Stimulated activated CD8-positive, alpha-beta memory T cell treated with anti-CD3 and anti-CD28 coated beads, Interleukin-12 subunit alpha, Interleukin-12 subunit beta, amount 100 ng/mL, for 1 hour (primary cell): ENCODE measurements around the gene DOC2A.
"Not testable (repeated sequence)": the region's sequence is repeated elsewhere in the genome, so short reads cannot be mapped to it uniquely, and the experiment has no call there.

Source experiments
- DNase-seq: peaks from one replicate; pipeline ENCODE4 v3.0.0-alpha.2; 2020; ENCODE audit warnings: low read depth

Gene DOC2A

DNA sequence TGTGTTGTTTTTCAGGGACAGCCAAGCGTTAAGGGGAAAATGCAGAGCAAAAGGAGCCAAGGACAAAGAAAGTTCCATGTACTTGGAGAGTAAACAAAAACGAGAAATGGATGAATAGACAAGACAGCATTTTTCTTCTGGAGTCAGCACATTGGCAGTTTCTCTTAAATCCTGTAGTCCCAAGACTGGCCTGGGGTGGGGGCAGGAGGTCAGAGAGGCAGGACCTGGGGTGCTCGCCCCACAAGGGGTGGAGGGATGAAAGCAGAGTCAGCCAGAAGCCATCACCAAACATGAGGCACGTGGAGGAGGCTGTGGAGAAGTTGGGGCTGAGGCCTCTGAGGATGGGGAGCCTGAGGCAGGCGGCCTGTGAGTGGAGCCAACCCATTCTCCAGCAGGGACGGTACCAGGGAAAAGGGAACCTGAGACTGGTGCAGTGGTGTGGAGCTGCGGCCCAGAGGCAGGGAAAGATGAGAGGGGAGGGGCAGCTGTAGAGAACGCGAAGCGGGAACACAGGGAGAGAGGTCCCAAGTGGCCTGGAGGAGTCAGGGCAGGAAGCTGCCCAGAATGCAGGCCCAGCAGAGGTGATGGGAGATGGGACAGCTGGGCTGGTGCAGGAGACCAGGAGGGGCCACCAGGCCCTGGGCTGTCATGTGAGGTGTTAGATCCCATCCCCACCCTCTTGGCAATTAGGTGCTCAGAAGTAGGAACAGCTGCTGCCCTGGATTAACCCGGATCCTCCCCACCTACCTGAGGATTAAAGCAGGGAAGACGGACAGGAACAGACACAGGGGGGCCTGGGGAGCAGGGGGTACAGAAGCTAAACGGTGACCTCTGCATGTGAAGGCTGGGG, 17.0 kb upstream of the DOC2A start:
- DNase-seq, result no peak

DNA sequence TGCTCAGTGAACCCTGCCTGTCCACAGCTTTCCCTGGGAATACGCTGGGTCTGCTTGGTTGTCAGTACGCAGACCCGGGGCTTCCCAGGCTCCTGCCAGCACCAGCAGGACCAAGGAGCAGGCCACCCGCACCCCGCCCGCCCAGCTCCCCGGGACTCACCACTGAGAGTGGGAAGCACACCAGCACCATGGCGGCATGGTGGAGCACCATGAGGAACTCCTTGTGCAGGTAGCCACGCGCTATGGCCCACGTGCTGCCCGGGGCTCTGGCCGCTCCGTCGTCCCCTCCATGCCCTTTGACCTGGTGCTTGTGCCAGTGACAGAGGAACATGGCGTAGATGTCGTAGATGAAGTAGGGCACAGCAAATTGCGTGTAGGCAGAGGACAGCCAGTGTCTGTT, 15.6 kb upstream of the DOC2A start:
- no peak for DNase-seq

DNA sequence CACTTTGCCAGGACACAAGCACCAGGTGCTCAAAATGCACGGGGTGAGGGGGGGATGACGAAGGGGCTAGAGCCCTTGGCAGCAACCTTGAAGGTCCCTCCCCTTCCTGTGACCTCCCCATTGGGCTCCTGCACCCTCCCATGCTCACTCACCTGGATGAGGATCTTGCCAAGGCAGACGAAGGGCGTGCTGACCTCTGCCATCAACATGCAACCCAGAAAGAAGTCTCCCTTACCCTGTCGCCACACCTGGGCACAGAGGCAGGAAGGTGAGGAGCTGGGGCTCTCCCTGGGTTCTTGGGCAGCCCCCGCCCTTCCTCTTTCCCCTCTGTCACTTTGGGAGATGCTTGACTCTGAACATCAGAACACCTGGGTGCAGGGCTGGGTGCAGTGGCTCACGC, 14.7 kb upstream of the DOC2A start:
- no peak for DNase-seq

DNA sequence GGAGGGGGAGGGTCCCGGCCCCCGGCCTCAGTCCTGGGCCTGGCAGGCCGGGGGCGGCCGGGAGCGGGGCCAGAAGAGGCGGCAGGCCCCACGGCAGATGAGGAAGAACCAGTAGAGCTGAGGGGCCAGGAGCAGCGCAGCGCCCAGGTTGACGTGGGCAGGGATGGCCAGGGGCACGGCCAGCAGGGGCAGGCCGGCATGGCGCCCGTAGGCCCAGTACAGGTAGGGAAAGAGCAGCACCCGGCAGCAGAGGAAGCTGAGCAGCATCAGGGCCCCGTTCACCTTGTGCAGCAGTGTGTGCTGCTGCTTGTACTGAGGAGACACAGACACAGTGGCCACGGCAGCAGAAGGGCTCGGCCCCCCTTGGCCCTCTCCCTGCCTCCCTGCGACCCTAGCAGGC, 14.3 kb upstream of the DOC2A start:
- no peak for DNase-seq

DNA sequence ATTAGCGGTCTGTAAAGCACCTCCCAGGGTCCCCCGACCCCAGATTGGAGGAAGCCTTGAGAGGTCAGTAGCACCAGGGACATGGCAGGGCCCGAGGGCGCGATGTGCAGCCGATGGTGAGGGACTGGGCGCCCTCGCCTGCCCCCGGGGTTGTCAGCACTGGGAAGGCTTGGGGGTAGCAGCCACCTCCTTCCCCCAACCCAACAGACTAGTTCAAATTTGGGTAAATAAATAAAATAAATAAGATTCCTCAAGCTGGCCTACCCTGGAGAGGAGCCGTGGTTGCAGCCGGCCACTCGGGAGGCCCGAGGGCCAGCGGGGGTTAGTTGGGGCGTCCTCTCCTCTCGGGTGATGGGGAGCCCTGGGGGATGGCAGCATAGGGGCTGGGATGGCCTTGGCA, 13.6 kb upstream of the DOC2A start:
- no peak for DNase-seq

DNA sequence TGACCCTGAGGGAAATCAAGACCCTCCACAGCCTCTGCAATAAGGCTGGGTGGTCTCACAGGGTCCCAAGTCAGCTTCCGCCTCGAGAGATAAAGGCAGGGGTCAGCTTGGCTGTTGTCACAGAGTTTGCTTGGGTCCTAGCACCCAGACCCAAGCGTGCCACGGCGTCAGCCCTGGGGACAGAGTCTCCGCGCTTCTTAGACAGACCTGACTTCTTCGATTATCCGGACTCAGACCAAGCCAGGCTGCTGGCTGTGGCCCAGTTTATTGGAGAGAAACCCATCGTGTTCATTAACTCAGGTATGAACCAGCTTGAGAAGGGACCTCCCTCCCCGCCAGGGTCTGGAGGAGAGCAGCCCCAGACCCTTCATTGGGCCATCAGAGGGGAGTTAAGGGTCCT, 12.8 kb upstream of the DOC2A start:
- DNase-seq, result no peak

DNA sequence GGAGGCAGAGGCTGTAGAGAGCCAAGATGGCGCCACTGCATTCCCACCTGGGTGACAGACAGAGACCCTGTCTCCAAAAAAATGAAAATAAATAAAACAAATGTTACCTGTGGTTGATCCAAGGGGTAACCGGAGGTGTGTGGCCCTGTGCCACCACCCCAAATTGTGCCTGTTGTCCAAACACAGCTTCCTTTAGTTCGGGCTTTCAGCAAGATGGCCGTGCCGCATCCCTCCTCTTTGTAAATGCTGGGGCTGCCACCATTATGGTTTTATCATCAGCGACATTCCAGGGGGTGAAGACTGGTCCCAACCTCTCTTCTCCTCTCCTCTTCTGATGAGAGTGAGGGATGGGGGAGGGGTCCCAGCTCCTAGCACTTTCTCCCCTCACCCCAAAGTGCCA, 12.1 kb upstream of the DOC2A start, which contains the start of gene C16orf92:
TSS of gene C16orf92 (plus strand) at position 312 of the 400 bp plus-strand sequence. CDS start 143 bp downstream, outside the sequence.
- no peak for DNase-seq

DNA sequence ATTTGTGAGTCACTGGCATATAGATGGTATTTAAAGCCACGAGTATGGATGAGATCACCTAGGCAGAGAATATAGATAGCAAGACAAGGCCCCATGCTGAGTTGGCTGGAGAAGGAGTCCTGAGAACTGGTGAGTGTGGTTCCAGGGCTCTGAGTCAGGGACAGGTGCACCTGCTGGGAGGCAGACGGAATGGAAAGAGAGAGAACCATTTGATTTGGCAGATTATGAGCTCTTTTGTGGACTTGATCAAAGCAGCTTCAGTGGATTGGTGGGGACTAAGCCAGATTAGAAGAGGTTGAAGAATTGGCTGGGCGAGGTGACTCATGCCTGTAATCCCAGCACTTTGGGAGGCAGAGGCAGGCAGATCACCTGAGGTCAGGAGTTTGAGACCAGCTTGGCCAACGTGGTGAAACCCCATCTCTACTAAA, 7.9 kb upstream of the DOC2A start:
- no peak for DNase-seq

DNA sequence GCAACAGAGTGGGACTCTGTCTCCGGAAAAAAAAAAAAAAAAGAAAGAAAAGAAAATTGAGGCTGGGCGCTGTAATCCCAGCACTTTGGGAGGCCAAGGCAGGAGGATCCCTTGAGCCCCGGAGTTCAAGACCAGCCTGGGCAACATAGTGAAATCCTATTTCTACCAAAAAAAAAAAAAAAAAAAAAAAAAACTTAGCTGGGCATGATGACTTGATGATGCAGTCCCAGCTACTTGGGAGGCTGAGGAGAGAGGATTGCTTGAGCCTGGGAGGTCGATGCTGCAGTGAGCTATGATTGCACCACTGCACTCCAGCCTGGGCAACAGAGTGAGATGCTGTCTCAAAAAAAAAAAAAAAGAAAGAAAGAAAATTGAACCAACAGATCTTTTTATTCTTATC, 7.1 kb upstream of the DOC2A start:
- not testable (repeated sequence) for DNase-seq

DNA sequence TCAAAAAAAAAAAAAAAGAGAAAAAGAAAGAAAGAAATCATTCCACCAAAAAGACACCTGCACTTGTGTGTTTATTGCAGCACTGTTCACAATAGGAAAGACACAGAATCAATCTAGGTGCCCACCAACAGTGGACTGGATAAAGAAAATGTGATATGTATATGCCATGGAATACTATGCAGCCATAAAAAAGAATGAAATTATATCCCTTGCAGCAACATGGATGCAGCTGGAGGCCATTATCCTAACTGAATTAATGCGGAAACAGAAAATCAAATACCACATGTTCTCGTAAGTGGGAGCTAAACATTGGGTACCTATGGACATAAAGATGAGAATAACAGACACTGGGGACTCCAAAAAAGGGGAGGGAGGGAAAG, 6.4 kb upstream of the DOC2A start:
- no peak for DNase-seq

DNA sequence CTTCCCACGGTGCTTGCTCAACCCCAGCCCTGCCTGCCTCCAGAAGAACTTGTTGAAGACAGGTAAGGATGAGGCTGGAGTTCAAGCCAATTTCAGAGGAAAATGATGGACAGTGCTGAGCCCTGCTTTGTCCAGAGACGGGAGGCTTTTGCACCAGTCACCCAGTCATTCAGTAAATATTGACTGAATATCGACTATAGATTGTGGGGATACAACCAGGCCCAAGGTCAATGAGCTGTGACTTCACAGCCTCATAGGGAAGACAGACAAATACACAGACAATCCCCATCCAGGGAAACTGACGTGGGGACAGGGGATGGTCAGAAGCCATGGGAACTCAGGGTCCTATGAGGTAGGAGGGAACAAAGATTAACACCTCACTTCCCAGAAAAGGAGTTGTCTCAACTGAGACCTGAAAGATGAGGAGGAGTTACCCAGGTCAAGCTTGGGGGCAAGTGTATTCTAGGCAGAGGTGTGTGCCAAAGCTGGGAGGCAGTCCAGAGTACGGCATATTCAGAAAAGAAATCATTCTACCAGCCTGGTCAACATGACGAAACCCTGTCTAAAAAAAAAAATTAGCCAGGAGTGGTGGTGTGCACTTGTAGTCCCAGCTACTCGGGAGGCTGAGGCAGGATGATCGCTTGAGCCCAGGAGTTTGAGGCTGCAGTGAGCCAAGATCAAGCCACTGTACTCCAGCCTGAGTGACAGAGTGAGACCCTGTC, 5.9 kb upstream of the DOC2A start:
- DNase-seq, result no peak

DNA sequence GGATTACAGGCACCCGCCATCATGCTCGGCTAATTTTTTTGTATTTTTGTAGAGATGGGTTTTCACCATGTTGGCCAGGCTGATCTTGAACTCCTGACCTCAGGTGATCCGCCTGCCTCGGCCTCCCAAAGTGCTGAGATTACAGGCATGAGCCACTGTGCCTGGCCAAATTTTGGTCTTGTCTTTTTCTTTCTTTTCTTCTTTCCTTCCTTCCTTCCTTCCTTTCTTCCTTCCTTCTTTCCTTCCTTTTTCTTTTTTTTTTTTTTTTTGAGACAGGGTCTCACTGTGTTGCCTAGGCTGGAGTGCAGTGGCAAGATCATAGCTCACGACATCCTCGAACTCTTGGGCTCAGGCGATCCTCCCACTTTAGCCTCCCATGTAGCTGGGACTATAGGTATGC, 4.6 kb upstream of the DOC2A start:
- not testable (repeated sequence) for DNase-seq

DNA sequence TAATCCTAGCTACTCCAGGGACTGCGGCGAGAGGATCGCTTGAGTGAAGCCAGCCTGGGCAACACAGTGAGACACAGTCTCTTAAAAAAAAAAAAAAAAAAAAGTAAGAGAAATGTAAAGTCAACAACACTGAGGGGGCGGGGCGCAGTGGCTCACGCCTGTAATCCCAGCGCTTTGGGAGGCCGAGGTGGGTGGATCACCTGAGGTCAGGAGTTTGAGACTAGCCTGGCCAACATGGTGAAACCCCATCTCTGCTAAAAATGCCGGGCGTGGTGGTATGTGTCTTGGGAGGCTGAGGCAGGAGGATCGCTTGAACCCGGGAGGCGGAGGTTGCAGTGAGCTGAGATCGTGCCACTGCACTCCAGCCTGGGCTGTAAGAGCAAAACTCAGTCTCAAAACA, 1.8 kb upstream of the DOC2A start:
- not testable (repeated sequence) for DNase-seq

DNA sequence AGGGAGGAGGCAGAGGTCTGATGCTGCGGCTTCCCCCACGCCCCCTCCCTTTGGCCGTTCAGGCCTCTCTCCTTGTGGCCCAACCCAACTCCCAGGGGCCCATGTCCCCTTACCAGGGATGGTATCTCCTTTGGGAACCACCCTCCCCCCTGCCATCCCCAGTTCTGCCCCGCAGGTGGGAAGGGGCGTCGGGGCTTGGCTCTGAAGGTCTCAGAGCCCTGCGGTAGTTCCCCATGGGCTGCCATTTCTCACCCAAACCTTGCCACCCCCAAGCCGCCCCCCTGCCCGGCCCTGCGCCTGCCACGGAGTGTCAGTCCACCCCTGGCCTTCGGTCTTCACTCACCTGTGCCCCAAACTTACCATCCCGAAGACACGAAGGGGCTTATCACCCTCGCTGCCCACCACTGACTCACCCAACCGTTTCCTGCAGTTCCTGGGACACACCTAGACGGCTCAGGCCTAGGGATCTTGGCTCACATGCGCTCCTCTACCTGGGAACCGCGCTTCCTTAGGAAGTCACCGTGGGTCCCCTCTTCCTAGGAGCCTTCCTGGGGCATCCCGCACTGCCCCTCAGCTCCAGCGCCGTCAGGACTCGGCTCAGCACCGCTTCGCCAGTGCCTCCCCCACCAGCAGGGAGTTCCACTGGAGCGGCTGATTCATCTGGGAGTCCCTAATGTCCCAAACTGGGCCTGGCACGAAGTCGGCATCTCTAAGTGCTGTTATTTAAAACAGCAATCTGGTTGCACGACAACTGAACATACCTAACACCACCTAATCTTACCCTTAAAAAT, 1.1 kb upstream of the DOC2A start:
- DNase-seq, result no peak

DNA sequence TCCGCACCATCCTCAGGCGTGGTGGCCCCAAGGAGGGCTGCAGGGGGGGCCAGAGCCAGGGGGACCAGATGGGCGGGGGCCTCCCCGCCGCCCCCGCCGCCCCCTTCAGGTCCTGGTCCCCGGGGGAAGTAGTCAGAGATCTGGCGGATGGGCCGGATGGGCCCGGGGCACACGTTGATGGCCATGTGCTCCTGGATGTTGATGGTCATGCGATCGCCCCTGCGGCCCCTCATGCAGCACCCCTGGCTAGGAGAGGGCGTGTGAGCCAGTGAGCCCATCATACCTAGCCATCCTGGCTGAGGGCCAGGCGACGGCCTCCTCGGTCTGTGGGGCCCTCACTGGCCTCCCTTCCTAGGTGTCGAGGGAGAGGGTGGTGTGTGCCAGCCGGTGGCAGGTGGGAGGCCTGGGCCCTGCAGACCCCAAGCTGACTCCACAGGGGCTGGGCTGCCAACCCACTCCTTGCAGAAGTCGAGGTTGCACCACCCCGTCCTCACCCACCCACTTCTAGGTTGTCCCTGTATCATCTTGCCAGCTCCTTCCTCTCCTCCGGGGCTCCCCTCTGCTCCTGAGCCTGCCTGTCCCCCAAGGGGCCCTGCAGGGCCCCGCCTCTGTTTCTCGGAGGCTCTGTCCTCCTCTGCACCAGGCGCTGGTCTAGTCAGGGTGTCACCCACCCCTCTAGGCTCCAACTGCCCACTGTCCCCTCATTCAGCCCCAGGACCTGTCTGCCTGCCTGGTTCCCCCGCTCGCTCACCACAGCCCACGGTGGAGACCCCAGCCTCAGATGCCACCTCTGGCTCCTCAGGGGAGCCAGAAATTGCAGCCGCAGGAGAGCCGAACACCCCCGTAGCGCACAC, 610 bp downstream of the DOC2A start:
- no peak for DNase-seq

DNA sequence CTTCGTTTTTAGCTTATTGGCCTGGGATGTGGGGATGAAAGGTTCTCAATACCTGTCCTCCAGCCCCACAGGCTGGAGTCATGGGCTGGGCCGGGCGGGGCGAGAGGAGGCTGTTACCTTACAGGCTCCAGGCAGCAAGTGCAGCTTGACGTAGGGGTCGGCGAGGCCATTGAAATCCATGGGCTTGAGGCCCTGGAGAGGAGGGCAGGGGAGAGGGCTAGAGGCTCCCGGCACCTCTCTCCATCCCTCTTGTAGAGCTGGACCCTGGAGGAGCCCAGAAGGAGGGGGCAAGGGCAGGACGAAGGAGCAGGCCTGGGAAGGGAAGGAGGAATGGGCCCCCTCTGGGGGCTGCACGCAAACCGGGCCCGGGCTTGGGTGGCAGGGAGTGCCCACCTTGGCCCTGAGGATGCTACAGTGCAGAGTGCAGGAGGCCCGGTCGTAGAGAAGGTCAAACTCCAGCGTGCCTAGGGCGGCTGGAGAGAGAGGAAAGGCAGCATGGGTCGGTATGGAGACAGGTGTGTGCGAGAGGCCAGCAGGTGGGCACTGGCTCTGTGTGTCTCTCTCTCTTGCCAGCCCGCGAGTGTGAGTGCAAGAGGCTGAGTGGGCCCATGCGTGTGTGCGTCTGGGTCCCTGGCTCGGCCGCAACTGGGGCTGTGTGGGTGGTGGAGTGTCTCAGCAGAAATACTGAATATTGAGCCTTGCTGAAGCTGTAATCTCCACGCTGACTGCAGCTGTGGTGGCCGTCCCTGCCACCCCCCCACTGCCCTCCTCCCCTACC, 1.6 kb downstream of the DOC2A start:
- DNase-seq, result no peak

DNA sequence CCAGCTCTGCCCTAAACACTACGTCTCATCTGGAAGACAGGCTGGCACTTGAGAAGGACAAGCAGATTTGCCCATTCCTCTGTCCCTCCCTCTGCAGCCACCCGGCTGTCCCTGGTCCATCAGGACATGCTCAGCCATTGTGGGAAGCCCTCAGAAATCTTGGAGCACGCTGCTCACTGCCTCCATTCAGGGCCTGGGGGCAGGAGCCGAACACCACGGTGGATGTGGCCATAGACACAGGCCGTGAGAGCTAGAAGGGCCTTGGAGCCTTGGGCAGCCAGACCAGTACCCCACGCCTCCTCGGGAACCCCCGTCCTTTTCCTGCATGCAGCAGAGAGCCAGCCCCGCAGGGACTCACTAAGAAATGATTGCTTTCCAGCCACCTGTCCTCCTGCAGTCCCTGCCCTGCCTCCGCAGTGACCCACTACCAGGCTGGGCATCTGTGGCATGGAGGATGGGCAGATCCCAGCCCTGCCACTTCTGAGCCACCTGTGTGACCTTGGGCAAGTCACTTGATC, 3.4 kb downstream of the DOC2A start:
- no peak for DNase-seq

DNA sequence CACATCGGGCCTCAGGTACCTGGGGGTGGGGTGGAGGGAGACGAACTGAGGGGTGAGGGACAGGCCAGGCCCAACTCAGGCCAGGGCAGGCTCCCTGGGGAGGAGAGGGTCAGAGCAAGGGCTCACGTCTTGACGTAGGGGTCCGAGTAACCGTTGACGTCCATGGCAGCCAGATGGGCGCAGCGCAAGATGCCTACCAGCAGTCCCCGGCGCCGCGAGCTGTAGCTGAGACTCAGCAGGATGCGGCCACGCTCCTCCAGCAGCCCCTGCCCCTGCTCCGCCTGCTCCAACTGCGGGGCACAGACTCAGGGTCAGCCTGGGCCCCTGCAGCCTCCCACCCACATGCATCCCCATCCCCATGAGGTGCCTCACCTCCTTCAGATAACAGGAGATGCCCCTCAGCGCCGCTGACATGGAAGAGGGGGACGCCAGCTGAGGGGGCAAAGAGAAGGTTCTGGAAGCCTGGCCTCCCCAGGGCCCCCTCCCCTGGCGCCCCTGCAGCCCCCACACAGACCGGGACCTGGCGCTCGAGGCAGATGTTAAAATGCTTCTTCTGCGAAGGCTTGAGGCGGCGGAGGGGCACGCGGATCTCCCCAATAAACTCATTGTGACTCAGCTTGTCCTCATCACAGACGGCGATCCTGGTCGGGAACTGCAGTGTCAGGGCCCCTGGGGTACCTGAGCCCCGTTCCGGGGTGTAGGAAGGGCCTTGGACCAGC, 4.0 kb downstream of the DOC2A start:
- DNase-seq, result no peak

DNA sequence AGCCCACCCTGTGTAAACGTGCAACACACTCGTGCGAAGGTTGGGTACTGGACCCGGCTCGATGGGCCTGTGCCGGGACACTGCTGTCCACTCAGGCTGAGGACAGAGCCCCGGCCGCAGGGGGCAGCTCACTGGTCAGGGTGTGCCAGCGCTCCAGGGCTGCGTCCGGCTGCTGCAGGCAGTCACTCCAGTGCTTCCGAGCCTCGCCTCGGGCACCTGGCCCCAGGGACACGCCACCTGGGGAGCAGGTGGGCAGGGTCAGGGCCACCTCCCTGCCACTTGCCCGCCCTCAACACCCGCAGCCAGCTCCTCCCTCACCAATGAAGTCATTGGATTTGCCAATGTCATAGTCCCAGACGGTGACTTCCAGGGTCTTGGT, 4.7 kb downstream of the DOC2A start:
- no peak for DNase-seq
